ENCODE measurements around the gene FOSL2. TPM values are rescaled to one million over a fixed set of nuclear protein-coding genes. Genes with fewer than 3 reads are reported as not detected.

The FOSL2 gene
- total RNA-seq, 2 donors from 2014 or later, result 27.5 to 33.9 TPM

DNA sequence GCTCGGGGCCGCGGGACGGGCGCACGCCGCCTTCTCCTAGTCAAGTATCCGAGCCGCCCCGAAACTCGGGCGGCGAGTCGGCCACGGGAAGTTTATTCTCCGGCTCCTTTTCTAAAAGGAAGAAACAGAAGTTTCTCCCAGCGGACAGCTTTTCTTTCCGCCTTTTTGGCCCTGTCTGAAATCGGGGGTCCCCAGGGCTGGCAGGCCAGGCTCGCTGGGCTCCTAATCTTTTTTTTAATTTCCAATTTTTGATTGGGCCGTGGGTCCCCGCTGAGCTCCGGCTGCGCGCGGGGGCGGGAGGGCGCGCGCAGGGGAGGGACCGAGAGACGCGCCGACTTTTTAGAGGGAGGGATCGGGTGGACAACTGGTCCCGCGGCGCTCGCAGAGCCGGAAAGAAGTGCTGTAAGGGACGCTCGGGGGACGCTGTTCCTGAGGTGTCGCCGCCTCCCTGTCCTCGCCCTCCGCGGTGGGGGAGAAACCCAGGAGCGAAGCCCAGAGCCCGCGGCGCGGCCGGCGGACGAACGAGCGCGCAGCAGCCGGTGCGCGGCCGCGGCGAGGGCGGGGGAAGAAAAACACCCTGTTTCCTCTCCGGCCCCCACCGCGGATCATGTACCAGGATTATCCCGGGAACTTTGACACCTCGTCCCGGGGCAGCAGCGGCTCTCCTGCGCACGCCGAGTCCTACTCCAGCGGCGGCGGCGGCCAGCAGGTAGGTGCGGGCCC lies 617 bp downstream of the FOSL2 start:
- peak; percentile 12 for ATAC-seq

DNA sequence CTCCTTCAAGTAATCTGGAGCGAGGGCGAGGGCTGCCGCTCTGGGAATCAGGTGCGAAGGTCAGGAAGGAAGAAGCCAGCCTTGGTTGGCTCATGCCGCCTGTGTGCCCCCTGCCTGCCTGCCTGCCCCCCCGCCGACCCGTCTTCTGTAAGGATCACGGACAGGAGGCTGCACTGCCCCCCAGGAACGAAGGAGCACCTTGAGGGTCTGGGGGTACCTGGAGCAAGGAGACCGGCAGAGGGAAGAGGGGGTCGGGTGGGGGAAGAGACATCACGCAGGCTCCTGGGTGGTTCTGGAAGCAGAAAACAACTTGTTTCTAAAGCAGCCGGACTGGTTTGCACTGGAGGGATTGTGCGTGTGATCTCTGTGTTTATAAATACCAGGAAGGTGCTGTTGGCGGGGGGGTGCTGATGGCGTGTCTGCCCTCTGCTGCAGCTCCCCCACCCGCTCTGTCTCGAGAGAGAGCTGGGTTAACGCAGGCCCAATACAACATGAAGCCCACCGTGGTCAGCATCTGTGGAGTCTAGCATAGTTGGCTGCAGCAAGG lies 1.7 kb downstream of the FOSL2 start:
- no peaks in the 10 kb centered on the region for H3K36me3 ChIP-seq (replicated peaks in 1 of 2; ENCODE audit: insufficient read depth in 1 of 2, low read depth in 2 of 2)
- peak; percentile 68 to 83 (median 73) for DNase-seq
- H3K27me3 ChIP-seq, result no peaks in the 10 kb centered on the region
- TF ChIP-seq POLR2A (IDR thresholded peaks at IDR 0.05), result peak; percentile 48 to 87 (median 82)
- TF ChIP-seq, protein P1, sequence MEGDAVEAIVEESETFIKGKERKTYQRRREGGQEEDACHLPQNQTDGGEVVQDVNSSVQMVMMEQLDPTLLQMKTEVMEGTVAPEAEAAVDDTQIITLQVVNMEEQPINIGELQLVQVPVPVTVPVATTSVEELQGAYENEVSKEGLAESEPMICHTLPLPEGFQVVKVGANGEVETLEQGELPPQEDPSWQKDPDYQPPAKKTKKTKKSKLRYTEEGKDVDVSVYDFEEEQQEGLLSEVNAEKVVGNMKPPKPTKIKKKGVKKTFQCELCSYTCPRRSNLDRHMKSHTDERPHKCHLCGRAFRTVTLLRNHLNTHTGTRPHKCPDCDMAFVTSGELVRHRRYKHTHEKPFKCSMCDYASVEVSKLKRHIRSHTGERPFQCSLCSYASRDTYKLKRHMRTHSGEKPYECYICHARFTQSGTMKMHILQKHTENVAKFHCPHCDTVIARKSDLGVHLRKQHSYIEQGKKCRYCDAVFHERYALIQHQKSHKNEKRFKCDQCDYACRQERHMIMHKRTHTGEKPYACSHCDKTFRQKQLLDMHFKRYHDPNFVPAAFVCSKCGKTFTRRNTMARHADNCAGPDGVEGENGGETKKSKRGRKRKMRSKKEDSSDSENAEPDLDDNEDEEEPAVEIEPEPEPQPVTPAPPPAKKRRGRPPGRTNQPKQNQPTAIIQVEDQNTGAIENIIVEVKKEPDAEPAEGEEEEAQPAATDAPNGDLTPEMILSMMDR (IDR thresholded peaks at IDR 0.05), result no peak
- ATAC-seq, result no peak
- intact Hi-C loops (cut with DNase I), result no loop called here
- WGBS, 2 donors, result 0 to 3% methylated on average over 14 to 21 of the region's 21 CpGs
- peak overlapping the region; percentile 65 to 85 for H3K4me3 ChIP-seq
- peaks cover 52% of the 10 kb centered on the region for H3K4me1 ChIP-seq
- H3K9me3 ChIP-seq, result no peaks in the 10 kb centered on the region
- peak overlapping the region; percentile 99 to 100 (median 100) for H3K27ac ChIP-seq

More for the DNA sequence above, 617 bp downstream of the FOSL2 start:
- intact Hi-C loops (cut with DNase I), result no loop called here
- H3K9me3 ChIP-seq, result no peaks in the 10 kb centered on the region
- WGBS, 2 donors, result 0% methylated on average over 39 to 81 of the region's 81 CpGs
- peak overlapping the region; percentile 65 to 85 for H3K4me3 ChIP-seq
- H3K27me3 ChIP-seq, result no peaks in the 10 kb centered on the region
- H3K36me3 ChIP-seq (replicated peaks in 1 of 2; ENCODE audit: insufficient read depth in 1 of 2, low read depth in 2 of 2), result no peaks in the 10 kb centered on the region
- DNase-seq, result peak; percentile 72 to 81 (median 74)
- peak in 1 of 3 donors; percentile 32 for TF ChIP-seq POLR2A (IDR thresholded peaks at IDR 0.05)
- TF ChIP-seq, protein P1 (IDR thresholded peaks at IDR 0.05), result peak in 2 of 7 experiments; percentile 4 to 9
- peak overlapping the region; percentile 99 to 100 (median 100) for H3K27ac ChIP-seq
- peaks cover 43% of the 10 kb centered on the region for H3K4me1 ChIP-seq

DNA sequence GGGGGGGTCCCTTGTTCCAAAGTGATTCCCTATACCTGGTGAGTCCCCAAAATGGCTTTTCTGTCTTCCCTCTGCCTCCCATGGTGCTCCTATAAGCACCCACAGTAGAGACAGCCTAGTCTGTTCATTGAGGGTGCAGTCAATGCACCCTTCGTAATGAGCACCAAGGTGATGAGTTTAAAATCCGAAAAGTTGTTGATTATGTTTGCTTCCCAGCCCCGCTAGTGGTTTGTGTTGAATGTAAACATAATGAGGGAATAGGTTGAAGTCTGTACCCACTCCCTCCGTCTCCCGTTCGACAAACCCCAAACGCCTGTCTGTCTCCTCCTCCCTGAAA lies 2.3 kb downstream of the FOSL2 start:
- Histone ChIP-seq H3K9me3 (no peaks in the 10 kb centered on the region), H3K27ac (peak overlapping the region; percentile 99 to 100 (median 100)), H3K4me1 (peaks cover 55% of the 10 kb centered on the region), H3K4me3 (peak overlapping the region; percentile 65 to 85), H3K36me3 (replicated peaks in 1 of 2; ENCODE audit: insufficient read depth in 1 of 2, low read depth in 2 of 2) (no peaks in the 10 kb centered on the region), H3K27me3 (no peaks in the 10 kb centered on the region)
- intact Hi-C loops (cut with DNase I), result no loop called here
- TF ChIP-seq, protein P1 (IDR thresholded peaks at IDR 0.05), result no peak
- DNase-seq, result no peak
- no peak for ATAC-seq
- WGBS, 2 donors, result 0 to 1% methylated on average over 7 of the region's 7 CpGs

DNA sequence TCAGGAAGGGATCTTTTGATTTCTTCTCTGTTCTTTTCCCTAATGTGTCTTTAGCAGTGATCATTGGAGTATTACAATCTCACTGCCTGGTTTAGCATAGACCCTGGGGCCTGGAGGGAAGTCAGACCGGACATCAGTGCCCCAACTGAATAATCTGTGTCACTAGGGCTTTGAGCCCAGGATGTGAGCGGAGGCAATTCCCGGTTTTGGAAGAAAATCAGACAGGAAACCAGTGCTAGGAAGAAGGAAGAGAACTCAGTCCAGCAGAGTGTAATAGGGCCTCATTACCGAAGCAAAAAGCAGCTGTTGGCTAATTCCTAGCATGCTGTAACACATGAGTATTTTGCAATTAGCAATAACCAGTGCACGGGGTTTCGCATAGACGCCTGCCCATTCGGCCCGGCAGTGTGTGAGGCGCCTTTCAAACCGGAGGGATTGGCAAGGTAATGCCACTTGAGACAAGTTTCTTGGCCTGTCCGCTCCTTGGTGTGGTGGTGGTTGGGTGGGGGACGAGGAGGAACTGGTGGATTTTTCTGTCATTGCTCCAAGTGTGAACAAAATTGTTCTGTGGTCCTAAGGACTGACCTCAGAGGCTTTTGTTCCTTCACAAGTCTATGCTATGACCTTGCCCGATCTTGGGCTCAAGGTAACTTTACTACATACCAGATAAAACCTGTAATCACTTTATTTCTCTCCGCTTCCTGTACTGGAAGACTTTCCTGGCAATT lies 2.8 kb downstream of the FOSL2 start:
- intact Hi-C loops (cut with DNase I), result no loop called here
- peaks cover 57% of the 10 kb centered on the region for H3K4me1 ChIP-seq
- no peak overlapping the region for H3K4me3 ChIP-seq
- 2 to 7% methylated on average over 15 of the region's 15 CpGs for WGBS, 2 donors
- H3K27ac ChIP-seq, result peak overlapping the region; percentile 99 to 100 (median 100)
- DNase-seq (peak; percentile 45 to 67 (median 50)), ATAC-seq (no peak)
- H3K36me3 ChIP-seq (replicated peaks in 1 of 2; ENCODE audit: insufficient read depth in 1 of 2, low read depth in 2 of 2), result no peaks in the 10 kb centered on the region
- H3K27me3 ChIP-seq, result no peaks in the 10 kb centered on the region
- no peaks in the 10 kb centered on the region for H3K9me3 ChIP-seq
- TF ChIP-seq, protein P1 (IDR thresholded peaks at IDR 0.05), result no peak
- TF ChIP-seq POLR2A (IDR thresholded peaks at IDR 0.05), result peak in 2 of 3 donors; percentile 73 to 75
